Upper lobe of left lung (tissue), 4 donors: ENCODE data around the gene GUK1.

Experiments
- CTCF ChIP-seq, 6 experiments: fragments of 450-650 bp in 4 of 6; fragments of 200-600 bp in 2 of 6; sonication (generic) in 2 of 6; IDR thresholded peaks; one replicate each; pipeline ENCODE4 v1.5.1; 2016 to 2019; ENCODE audit warnings: antibody characterized with exemption in 6 of 6
- POLR2AphosphoS5 ChIP-seq, 2 donors: sonication (generic); formaldehyde crosslinking; IDR thresholded peaks; one replicate each; pipeline ENCODE4 v1.5.1; 2017; ENCODE audit warnings: antibody characterized with exemption in 2 of 2

GRCh38 chr1:228109073-228109961 lies 30.8 kb upstream of the GUK1 start, which contains the start of gene MRPL55:
- TF ChIP-seq CTCF (IDR thresholded peaks at IDR 0.05) = peak in 3 of 6 experiments; percentile 6 to 22 (median 11)
- peak; percentile 99 to 100 for TF ChIP-seq POLR2AphosphoS5 (IDR thresholded peaks at IDR 0.05)
